T-helper 1 cell treated with Interleukin-12 subunit alpha and Interleukin-12 subunit beta and Interleukin-4 antibody, amounts not matched to agents 30 ng/mL and 1 ng/mL, for 36 hours (primary cell): Measurements from ENCODE around the gene NFIX. TPM values are rescaled to one million over a fixed set of nuclear protein-coding genes. Genes with fewer than 3 reads are reported as not detected.

ENCODE experiments used
- intact Hi-C: fragments of 100-400 bp; cut with micrococcal nuclease; formaldehyde crosslinking; loops from one replicate; pipeline ENCODE4 v1.15.1; 2024
- total RNA-seq: library from RNA; stranded (reverse); gene quantifications from 2 replicates; pipeline ENCODE4 v1.2.3, GENCODE V29; 2022

NFIX gene
- total RNA-seq, 1 donor from 2014 or later: 0.96 TPM

- intact Hi-C loops: no loop called here
Measured at GRCh38 chr19:13119627-13120026, 124.4 kb downstream of the NFIX start.

GRCh38 chr19:13120031-13120430, 124.8 kb downstream of the NFIX start:
- intact Hi-C loops: no loop called here

DNA sequence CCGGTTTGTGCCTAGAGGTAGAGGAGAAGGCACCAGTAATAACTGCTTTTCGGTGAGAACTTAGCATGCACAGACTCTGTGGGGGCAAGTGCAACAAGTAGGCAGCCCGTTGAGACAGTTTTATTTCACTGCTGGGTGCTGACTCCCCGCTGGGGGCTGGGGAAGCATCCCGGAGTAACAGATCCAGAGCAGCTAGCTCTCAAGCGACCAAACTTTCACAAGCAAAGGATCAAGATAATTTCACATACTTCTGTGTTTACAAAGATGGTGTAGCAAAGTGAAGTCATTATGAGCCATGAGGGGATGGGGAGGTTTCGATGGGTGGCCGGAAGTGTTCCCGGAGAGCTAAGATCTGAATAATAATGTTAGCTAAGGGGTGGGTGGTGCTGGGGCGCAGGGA, 125.5 kb downstream of the NFIX start:
- intact Hi-C loops: no loop called here

DNA sequence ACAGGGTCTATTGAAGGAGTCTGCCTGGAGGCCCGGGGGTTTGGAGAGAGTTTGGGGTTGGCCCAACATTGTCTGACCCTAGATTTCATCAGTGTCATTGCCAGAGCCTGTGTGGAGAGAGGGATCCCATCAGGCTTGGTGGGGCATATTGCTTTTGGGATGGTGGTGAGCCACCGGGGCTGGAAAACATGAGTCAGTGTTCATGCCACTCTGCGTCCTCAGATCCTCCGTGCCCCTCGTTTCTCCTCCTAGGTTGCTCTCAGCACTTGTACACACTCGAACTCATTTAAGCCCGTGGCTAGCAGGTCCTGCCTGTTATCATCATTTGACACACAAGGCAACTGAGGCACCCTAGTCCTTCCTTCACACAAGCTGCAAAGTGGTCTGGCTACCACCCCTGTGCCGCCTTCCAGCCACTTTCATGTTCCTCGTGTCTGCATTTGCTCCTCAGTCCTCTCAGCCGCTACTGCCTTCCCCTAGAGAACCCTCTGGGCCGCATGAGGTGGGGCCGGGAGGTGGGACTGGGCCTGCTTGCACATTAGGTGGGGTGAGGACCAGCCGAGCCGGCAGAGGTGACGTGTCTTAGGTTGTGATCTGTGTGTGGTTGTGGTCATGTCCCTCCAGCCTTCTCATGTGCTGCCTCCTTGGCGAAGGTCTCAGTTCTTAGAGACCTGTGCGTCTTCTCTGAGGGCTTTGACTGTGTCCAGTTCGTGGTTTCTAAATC, 126.4 kb downstream of the NFIX start:
- intact Hi-C loops: no loop called here

DNA sequence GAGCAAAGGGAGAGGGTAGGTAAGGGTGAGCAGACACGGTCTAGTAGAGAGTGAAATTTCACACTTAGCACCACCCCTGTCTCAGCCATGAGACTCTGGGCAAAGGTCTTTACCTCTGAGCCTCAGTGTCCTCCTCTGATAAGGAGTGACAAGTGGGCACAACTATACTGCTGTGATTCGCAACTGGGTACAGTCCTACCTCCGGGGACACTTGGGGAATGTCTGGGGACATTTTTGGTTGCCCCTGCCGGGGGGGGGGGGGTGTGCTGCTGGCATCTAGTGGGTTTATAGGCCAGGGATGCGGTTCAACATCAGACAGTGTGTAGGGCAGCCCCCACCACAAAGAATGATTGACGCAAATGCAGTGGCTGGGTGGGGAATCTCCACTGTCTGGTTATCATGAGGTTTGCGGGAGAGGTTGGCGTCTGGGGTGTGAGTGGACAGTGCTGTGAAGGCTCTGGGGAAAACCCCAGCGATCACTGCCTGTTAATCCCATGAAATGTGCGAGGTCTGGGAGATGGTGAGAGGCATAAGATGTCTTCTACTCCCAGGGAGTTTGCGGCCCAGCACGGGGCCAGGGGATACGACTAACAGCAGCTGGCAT, 127.1 kb downstream of the NFIX start:
- intact Hi-C loops: no loop called here

DNA sequence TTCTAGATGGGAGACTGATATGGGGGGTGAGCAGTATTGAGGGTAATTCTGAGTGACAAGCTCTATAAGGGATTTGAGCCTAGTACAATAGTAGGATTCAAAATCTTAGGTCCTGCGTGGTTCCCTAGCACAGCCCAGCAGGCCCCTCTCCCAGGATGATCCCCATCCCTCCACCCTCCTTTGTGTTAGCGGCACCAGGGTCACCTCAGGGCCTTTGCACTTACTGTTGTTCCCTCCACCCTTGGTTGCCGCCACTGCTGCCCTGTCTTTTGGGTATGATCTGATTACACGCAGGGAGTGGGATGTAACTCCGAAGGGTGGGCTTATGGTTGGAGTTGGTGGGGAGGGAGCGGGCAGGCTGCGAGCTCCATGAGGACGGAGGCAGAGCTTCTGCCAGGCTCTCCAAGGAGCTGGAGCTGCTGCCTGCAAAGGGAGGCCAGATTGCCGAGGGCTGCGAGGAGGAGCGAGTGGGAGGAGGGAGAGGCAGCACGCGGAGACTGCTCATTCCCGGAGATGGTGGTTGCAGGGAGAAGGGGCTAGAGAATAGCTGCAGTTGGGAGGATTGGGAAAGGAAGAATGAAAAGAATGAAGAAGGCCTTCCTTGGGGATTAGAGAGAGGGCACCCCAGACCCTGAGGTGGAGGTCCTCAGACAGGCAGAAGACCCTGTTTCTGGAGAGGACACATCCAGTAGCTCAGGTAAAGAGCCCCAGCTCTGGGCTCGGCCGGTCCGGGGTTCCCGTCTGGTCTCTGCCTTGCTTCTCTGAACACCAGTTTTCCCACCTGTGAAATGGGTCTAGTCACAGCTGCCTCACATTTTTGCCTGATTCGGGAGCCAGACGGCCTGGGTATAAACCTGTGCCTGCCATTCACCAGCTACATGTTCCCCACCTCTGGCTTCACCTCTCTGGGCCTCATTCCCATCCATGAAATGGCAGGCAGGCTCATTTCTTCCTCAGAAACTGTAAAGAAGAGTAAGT, 128.0 kb downstream of the NFIX start:
- intact Hi-C loops: no loop called here

DNA sequence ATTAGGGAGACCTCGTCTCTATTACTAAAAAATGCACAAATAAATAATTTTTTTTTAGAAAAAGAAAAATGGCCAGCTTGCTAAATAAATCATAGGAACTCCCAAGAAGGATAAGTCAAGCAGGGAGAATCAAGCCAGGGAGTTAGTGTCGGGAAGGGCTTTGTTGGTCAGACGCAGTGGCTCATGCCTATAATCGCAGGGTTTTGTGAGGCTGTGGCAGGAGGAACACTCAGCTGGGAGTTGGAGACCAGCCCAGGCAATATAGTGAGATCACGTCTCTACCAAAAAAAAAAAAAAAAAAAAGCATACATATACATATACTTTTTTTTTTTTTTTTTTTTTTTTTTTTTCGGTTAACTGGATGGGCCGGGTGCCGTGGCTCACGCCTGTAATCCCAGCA, 131.8 kb downstream of the NFIX start:
- intact Hi-C loops: no loop called here

DNA sequence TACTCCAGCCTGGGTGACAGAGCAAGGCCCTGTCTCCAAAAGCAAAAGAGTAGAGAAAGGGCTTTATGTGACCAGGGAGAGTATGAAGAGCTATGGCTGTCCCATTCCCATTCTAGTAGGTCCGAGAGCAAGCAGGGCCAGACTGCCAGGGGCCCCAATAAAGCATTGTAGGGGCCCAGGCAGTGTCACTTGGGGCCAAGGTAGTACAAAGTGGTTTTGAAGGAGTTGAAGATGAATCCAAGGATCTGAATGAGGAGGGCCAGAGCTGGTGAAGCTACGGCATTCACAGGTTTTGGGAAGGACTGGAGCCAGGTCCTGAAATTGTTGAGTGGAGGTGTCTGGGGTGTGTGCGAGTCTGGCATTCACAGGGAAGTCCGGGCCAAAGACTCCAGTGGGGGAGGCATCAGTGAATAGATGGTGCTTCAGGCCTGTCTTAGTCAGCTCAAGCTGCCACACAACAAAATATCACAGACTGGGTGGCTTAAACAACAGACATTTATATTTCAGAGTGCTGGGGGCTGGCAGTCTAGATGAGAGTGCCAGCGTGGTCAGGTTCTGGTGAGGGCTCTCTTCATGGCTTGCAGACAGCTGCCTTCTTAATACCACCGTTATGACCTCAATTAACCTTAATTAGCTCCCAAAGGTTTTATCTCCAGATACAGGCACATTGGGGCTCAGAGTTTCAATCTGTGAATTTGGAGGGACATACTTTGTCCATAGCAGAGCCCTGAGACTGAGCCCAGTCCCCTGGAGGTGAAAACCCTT, 132.7 kb downstream of the NFIX start:
- intact Hi-C loops: no loop called here

DNA sequence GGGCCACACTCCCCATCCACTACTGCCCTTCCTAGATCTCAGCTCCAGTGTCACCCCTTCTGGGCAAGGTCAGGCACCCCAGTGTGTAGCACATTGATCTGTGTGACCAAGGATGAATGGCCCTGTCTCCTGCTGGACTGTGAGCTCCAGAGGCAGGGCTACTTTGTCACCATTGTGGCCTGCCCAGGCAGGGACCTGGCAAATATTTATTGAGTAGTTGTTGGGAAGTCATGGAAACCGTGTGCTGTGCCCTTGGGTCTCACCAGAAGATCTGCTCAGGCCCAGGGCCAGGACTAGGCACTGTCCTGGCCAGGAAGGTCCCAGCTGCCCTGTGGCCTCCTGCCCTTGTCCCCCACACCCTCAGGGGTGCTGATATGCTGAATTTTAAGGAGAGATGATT, 133.3 kb downstream of the NFIX start:
- intact Hi-C loops: no loop called here

DNA sequence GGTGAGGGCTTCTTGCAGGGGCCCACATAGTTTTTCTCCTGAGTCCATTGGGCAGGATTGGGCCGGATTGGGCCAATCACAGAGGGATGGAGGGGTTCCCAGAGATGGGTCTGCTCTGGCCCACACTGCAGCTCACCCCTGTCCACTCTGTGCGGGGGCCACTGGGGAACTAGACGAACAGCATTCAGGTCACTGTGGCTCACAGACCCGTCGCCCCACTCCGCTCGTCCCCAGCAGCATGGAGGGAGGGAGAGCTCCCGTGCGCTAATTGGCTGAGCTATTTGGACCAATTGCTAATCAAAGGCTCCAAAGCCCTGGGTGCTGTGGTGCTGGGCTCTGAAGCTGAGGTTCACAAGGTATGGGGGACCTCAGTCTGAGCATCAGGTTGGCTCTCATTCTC, 134.1 kb downstream of the NFIX start:
- intact Hi-C loops: no loop called here

DNA sequence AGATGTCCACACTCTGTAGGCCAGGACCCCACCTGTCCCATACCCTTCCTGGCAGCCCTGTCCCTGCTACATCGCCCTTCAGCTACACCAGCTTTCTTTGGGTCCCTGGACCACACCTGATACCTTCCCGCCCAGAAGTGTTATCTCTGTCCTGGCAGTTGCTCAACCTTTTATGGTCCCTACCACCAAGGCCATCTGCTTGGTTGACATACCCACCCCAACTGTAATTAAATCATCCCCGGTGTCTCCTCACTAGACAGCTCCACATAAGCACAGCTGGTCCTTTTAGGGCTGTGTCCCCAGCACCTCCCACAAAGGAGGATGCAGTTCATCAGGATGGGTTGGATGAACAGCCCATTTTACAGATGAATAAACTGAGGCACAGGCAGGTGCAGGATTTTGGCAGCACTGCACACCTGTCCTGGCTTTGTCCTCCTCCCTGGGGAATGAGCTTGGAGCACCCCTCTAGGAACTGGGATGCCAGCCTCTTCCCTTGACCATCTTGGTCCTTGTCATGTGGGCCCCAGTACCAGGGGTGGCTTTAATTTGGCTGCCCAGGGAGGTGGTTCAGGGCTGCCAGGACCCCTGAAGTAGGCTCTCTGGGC, 135.7 kb downstream of the NFIX start:
- intact Hi-C loops: no loop called here

DNA sequence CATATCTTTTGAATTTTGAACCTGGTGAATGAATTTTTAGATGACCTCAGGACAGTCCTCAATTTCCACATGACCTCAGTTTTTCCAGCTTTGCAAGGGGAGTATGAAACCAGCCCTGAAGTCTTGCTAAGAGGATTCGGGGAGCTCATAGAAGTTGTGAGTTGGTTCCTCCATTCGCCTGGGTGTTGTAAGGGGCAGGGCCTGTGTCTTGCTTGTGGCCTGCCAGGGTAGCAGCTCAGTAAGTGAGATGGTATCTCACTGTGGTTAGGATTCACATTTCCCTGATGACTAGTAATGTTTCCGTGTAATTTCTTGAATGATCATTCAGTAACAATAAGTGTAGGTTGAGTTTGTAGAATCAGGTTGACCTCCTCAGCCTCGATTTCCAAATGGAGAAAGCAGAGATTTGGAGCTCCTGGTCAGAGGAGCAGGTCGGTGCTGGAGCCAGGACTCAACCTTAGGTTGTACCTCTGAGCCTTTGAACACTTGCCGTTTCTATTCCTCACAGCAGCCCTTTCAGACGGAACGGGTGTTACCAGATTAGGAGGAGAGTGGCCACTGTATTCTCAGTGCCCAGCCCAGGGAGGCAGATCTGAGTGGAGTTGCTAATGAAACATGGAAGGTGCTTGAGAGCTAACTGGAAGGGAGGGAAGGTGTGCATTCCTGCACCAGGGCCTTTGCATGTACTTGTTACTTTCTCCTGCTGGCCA, 137.4 kb downstream of the NFIX start:
- intact Hi-C loops: loop anchor here (1.0 kb wide), 2 partner anchors 14 to 18 kb away; partner anchors contain the start of genes IER2, NACC1 and STX10

DNA sequence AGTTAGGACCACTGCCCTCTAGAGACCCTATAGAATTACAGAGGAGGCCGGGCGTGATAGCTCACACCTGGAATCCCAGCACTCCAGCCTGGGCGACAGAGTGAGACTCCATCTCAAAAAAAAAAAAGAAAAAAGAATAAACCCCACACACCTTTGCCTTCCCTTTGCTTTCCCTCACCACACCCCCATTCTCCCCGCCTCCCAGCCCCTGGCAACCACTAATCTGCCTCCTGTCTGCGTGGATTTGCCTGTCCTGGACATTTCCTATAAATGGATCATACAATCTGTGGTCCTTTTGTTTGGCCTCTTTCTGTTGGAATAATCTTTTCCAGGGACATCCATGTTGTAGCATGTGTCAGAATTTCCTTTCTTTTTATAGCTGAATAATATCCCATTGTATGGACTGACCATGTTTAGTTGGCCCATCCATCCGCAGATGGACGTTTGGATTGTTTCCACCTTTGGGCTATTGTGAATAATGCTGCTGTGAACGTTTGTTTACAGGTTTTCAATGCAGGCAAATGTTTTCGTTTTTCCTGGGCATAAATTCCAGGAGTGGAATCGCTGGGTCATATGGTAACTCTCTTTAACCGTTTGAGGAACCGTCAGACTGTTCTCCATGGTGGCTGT, 138.1 kb downstream of the NFIX start:
- intact Hi-C loops: no loop called here

DNA sequence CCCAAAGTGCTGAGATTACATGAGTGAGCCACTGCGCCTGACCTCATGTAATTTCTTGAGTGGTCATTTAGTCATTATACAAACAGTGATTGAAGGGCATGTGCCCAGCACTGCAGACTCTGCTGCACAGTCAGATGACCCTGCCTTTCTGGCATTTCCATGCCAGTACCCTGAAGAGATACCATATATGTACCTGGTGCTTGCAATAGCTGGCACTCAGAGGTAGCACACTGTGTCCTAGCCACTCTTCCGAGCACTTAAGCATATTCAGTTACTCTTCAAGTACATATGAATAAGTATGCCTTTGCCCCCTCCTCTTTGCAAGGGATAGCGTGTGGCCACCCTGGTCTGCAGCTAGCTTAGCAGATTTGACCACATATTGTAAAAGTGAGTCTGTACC, 139.4 kb downstream of the NFIX start:
- intact Hi-C loops: no loop called here

DNA sequence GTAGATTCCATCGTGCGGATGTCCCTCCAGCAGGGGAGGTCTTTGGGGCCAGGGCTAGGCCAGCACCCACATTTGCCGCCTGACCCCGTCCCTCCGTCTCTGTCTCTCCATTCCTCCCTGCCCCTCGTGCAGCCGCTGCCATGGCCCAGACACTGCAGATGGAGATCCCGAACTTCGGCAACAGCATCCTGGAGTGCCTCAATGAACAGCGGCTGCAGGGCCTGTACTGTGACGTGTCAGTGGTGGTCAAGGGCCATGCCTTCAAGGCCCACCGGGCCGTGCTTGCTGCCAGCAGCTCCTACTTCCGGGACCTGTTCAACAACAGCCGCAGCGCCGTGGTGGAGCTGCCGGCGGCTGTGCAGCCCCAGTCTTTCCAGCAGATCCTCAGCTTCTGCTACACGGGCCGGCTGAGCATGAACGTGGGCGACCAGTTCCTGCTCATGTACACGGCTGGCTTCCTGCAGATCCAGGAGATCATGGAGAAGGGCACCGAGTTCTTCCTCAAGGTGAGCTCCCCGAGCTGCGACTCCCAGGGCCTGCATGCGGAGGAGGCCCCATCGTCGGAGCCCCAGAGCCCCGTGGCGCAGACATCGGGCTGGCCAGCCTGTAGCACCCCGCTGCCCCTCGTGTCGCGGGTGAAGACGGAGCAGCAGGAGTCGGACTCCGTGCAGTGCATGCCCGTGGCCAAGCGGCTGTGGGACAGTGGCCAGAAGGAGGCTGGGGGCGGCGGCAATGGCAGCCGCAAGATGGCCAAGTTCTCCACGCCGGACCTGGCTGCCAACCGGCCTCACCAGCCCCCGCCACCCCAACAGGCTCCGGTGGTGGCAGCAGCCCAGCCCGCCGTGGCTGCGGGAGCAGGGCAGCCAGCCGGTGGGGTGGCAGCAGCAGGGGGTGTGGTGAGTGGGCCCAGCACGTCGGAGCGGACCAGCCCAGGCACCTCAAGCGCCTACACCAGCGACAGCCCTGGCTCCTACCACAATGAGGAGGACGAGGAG, 140.1 kb downstream of the NFIX start:
- intact Hi-C loops: no loop called here

GRCh38 chr19:13137290-13137794, 142.1 kb downstream of the NFIX start:
- intact Hi-C loops: no loop called here

DNA sequence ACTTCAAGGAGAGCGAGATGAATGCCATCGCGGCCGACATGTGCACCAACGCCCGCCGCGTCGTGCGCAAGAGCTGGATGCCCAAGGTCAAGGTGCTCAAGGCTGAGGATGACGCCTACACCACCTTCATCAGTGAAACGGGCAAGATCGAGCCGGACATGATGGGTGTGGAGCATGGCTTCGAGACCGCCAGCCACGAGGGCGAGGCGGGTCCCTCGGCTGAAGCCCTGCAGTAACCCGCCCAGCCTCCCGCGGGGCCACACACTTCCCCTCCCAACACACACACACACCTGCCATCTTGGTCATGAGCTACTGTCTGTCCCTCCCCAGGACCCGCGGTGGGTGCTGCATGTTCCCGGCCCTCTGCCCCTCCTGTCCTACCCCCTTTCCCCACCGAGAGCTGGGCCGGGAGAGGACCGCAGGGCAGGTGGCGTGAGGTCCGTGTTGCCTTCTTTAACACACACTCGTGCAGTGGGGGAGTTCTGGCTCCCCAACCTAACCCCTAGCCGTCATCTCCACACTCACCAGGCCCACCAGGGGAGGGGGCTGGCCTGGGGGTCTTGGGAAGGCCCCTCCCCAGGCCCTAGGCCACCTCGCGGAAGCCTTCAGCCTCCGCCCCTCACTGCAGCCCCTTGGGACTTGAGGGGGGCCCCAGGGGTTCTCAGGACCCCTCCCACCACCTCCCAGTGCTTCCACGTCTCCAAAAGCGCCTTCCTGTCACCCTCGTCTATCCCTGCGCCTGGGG, 143.1 kb downstream of the NFIX start:
- intact Hi-C loops: no loop called here

DNA sequence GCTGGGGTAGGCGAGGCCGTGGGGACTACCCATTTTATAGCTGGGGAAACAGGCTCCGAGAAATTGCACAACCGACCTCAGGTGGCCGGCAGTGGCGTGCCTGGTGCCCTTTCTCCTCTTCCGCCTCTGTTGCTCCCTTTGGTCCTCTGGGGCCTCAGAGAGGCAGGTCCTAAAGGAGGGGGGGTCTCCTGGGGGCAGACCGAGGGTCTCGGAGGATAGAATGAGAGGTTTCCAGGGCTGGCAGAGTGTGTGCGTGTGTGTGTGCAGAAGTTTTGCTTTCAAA, 143.6 kb downstream of the NFIX start:
- intact Hi-C loops: no loop called here
